HG02798 (cell line): ENCODE data around the gene DAZAP2.
"Not testable (repeated sequence)": the region's sequence is repeated elsewhere in the genome, so short reads cannot be mapped to it uniquely, and the experiment has no call there.

Experiments used
- ATAC-seq: cut with Tn5 transposase; IDR thresholded peaks from one replicate; pipeline ENCODE4 v1.9.1; 2021; ENCODE audit warnings: mild to moderate bottlenecking; ENCODE audit not compliant: unreplicated experiment, poor library complexity

Gene DAZAP2

DNA sequence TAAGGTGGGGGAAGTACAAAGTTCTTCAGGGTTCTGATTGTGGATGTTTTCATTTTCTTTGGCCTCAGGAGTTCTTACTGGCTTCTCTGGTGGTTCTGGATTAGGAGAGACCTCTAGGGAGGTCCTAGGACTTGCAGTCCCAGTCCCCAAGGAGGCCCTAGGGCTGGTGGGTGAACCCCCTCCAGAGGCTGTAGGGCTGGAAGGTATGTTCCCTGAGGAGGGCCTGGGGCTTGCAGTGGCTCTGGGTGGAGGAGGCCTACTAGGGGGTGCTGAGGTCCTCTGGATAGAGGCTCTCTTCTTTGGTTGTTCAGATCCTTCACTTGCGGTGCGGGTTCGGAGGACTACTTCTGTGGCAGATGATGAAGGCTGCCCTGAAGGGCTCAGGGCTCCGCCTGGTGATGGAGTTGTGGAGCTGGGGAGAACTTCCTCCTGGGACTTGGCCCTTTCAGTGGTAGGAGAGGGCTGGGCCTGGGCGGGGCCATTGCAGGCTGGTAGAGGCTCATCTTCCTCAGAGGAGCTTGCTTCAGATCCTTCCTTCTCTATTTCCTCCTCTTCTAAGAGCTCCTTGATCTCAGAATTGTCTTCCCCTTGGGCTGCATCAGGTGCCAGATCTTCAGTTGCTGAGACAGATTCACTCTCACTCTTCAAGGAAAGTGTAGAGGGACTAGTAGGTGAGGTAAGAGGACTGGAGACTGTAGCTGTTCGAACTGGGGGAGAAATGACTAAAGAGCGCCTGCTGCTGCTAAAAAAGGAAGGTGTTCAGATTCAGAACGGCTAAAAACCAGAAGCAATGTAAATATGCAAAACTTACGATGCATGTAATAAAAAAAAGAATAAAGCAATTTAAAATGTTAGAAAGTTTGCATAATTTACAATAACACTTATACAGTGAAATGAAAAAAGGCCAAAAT is 53.2 kb downstream of the DAZAP2 start:
- not testable (repeated sequence) for ATAC-seq
